H1 (cell line): ENCODE results near the gene DERL2. TPM values are rescaled to one million over a fixed set of nuclear protein-coding genes. Genes with fewer than 3 reads are reported as not detected.
A peak's percentile ranks its signal among the peaks of the same experiment; 100 is the strongest.

Source experiments
- CTCF ChIA-PET: fragments of 300-600 bp; sonication (Branson Sonifier 250); formaldehyde crosslinking; loops from one replicate; lab custom pipeline; 2021; ENCODE audit not compliant: partially characterized antibody; lab: Charles Lee
- POLR2A ChIA-PET: fragments of 300-600 bp; sonication (Branson Sonifier 250); formaldehyde crosslinking; loops from one replicate; lab custom pipeline; 2021; ENCODE audit warnings: inconsistent platforms; ENCODE audit not compliant: partially characterized antibody; lab: Charles Lee
- DNase-seq, 2 experiments: peaks; one replicate each; pipeline versions ENCODE4 v3.0.0 to v3.0.0-alpha.2; 2010 to 2022; ENCODE audit warnings: low spot score in 2 of 2, low read depth in 1 of 2, mixed read lengths in 1 of 2
- FAIRE-seq: peaks from 2 replicates; lab custom pipeline; 2011; peaks lifted over from hg19 to GRCh38; lab: Jason Lieb, UNC
- H2AFZ ChIP-seq: 2 replicates; pipeline ENCODE4 v1.8.1; 2012; ENCODE audit warnings: low read length, inconsistent platforms
- H2AK5ac ChIP-seq: 2 replicates; pipeline ENCODE4 v1.6.1; 2013; ENCODE audit warnings: low read depth, low read length
- H2BK120ac ChIP-seq: replicated peaks from 2 replicates; pipeline ENCODE3; 2013; ENCODE audit warnings: low read depth, low read length, inconsistent platforms
- H2BK12ac ChIP-seq: 2 replicates; pipeline ENCODE4 v1.6.1; 2013; ENCODE audit warnings: low read depth, low read length
- H2BK15ac ChIP-seq: 2 replicates; pipeline ENCODE4 v1.6.1; 2013; ENCODE audit warnings: low read length
- H2BK20ac ChIP-seq: 2 replicates; pipeline ENCODE4 v1.6.1; 2013; ENCODE audit warnings: low read length
- H2BK5ac ChIP-seq: 2 replicates; pipeline ENCODE4 v1.6.1; 2013; ENCODE audit warnings: low read depth, low read length
- H3K14ac ChIP-seq: 2 replicates; pipeline ENCODE4 v1.6.1; 2013; ENCODE audit warnings: inconsistent platforms; ENCODE audit not compliant: insufficient read length
- H3K18ac ChIP-seq: 2 replicates; pipeline ENCODE4 v1.6.1; 2013; ENCODE audit warnings: low read length; ENCODE audit errors: extremely low read depth
- H3K23ac ChIP-seq: 2 replicates; pipeline ENCODE4 v1.6.1; 2013; ENCODE audit warnings: inconsistent platforms; ENCODE audit not compliant: insufficient read length
- H3K23me2 ChIP-seq: 2 replicates; pipeline ENCODE4 v1.6.1; 2013; ENCODE audit warnings: low read depth, low read length
- H3K27ac ChIP-seq: 2 replicates; pipeline ENCODE4 v1.6.1; 2011; ENCODE audit warnings: low read depth, low read length, inconsistent platforms
- H3K27me3 ChIP-seq, 4 experiments: replicated peaks in 1 of 4; 1 replicate in 1 of 4; 2 replicates in 3 of 4; pipeline versions ENCODE4 v1.6.1 to v1.8.1; 2011 to 2013; ENCODE audit warnings: low read length in 3 of 4, mild to moderate bottlenecking in 3 of 4, inconsistent platforms in 2 of 4, mixed read lengths in 2 of 4, moderate library complexity in 1 of 4; ENCODE audit not compliant: control insufficient read depth in 3 of 4, insufficient read depth in 3 of 4; ENCODE audit errors: extremely low read depth in 1 of 4
- H3K36me3 ChIP-seq, 4 experiments: 2 replicates each; pipeline versions ENCODE4 v1.6.1 to v1.8.1; 2011 to 2013; ENCODE audit warnings: mild to moderate bottlenecking in 4 of 4, low read length in 3 of 4, moderate library complexity in 2 of 4, control low read depth in 1 of 4, inconsistent platforms in 1 of 4; ENCODE audit not compliant: insufficient read depth in 4 of 4, control insufficient read depth in 2 of 4
- H3K4ac ChIP-seq: replicated peaks from 2 replicates; pipeline ENCODE3; 2013; ENCODE audit warnings: low read length, low read depth, mixed read lengths, inconsistent platforms; ENCODE audit not compliant: insufficient read length
- H3K4me1 ChIP-seq, 4 experiments: replicated peaks in 1 of 4; 1 replicate in 1 of 4; 2 replicates in 3 of 4; pipeline versions ENCODE4 v1.6.1 to v1.8.1; 2011 to 2013; ENCODE audit warnings: low read length in 3 of 4, inconsistent platforms in 2 of 4, mixed read lengths in 1 of 4; ENCODE audit not compliant: insufficient read depth in 4 of 4, control insufficient read depth in 3 of 4
- H3K4me2 ChIP-seq, 2 experiments: 2 replicates each; pipeline versions ENCODE4 v1.6.1 to v1.8.1; 2011 to 2013; ENCODE audit warnings: low read depth in 2 of 2, low read length in 2 of 2, control low read depth in 1 of 2, inconsistent platforms in 1 of 2, mild to moderate bottlenecking in 1 of 2; ENCODE audit not compliant: insufficient read depth in 1 of 2
- H3K4me3 ChIP-seq, 4 experiments: fragments of 200-600, 300-600 bp in 1 of 4; sonication (generic), shearing (Covaris generic), sonication (Bioruptor Twin) in 1 of 4; 2 replicates each; pipeline versions ENCODE4 v1.5.1 to v1.8.1; 2011 to 2016; ENCODE audit warnings: low read length in 4 of 4, low read depth in 3 of 4, control low read depth in 2 of 4, inconsistent platforms in 2 of 4, mild to moderate bottlenecking in 2 of 4, mixed read lengths in 1 of 4, moderate library complexity in 1 of 4; ENCODE audit not compliant: insufficient read depth in 2 of 4; ENCODE audit errors: extremely low read depth in 1 of 4
- H3K56ac ChIP-seq: replicated peaks from 2 replicates; pipeline ENCODE3; 2013; ENCODE audit warnings: low read depth, mild to moderate bottlenecking, mixed read lengths, low read length, inconsistent platforms; ENCODE audit not compliant: insufficient read length
- H3K79me1 ChIP-seq: 2 replicates; pipeline ENCODE4 v1.6.1; 2013; ENCODE audit warnings: low read depth, low read length, control low read depth
- H3K79me2 ChIP-seq, 2 experiments: 2 replicates each; pipeline versions ENCODE4 v1.6.1 to v1.8.1; 2012 to 2013; ENCODE audit warnings: low read length in 2 of 2, mild to moderate bottlenecking in 2 of 2, inconsistent platforms in 1 of 2; ENCODE audit not compliant: insufficient read depth in 2 of 2, control insufficient read depth in 1 of 2
- H3K9ac ChIP-seq, 4 experiments: replicated peaks in 1 of 4; 1 replicate in 1 of 4; 2 replicates in 3 of 4; pipeline versions ENCODE4 v1.6.1 to v1.8.1; 2011 to 2013; ENCODE audit warnings: low read depth in 3 of 4, low read length in 3 of 4, control low read depth in 2 of 4, mild to moderate bottlenecking in 2 of 4, moderate library complexity in 2 of 4, inconsistent platforms in 1 of 4; ENCODE audit errors: extremely low read depth in 1 of 4
- H3K9me3 ChIP-seq, 2 experiments: 2 replicates each; pipeline versions ENCODE4 v1.6.1 to v1.8.1; 2012 to 2013; ENCODE audit warnings: mild to moderate bottlenecking in 2 of 2, moderate library complexity in 2 of 2, control low read depth in 1 of 2, inconsistent platforms in 1 of 2, low read depth in 1 of 2, low read length in 1 of 2, mixed read lengths in 1 of 2; ENCODE audit not compliant: insufficient read depth in 2 of 2
- H4K20me1 ChIP-seq, 2 experiments: replicated peaks in 1 of 2; 2 replicates each; pipeline versions ENCODE3 to v1.8.1; 2011 to 2013; ENCODE audit warnings: inconsistent platforms in 2 of 2, low read length in 2 of 2, mild to moderate bottlenecking in 1 of 2; ENCODE audit not compliant: insufficient read depth in 2 of 2, control insufficient read depth in 1 of 2
- H4K5ac ChIP-seq: 2 replicates; pipeline ENCODE4 v1.6.1; 2013; ENCODE audit warnings: low read length, low read depth, mixed read lengths, inconsistent platforms; ENCODE audit not compliant: insufficient read length
- H4K8ac ChIP-seq: 2 replicates; pipeline ENCODE4 v1.8.0; 2013; ENCODE audit warnings: mild to moderate bottlenecking, moderate library complexity, low read length, inconsistent platforms; ENCODE audit not compliant: insufficient read depth; ENCODE audit errors: extremely low read depth
- H4K91ac ChIP-seq: replicated peaks from 2 replicates; pipeline ENCODE3; 2013; ENCODE audit warnings: low read length, mixed read lengths, inconsistent platforms; ENCODE audit not compliant: insufficient read length
- CBX5 ChIP-seq: fragments of 300-800, 300-1000 bp; sonication (generic); IDR thresholded peaks from 2 replicates; pipeline ENCODE4 v1.7.1; 2016; ENCODE audit warnings: antibody characterized with exemption, low read length, low read depth
- CREB1 ChIP-seq: IDR thresholded peaks from 2 replicates; pipeline ENCODE4 v1.6.1; 2012; ENCODE audit warnings: inconsistent platforms
- KDM4A ChIP-seq: IDR thresholded peaks from one replicate; pipeline ENCODE4 v1.7.1; 2012; ENCODE audit warnings: low read depth, mild to moderate bottlenecking, moderate library complexity, low read length, inconsistent platforms; ENCODE audit not compliant: severe bottlenecking
- SP2 ChIP-seq: IDR thresholded peaks from 2 replicates; pipeline ENCODE4 v1.6.1; 2012; ENCODE audit warnings: mild to moderate bottlenecking, low read length, inconsistent platforms
- SP4 ChIP-seq: IDR thresholded peaks from 2 replicates; pipeline ENCODE4 v1.6.1; 2012; ENCODE audit warnings: low read length, inconsistent platforms
- SRF ChIP-seq: IDR thresholded peaks from 2 replicates; pipeline ENCODE4 v1.6.1; 2011; ENCODE audit warnings: mild to moderate bottlenecking, low read depth, low read length, moderate library complexity
- WGBS, 2 experiments: shearing (Covaris generic) in 1 of 2; methylation state at CpG; one replicate each; pipeline versions ENCODE4 v1.1.6 to v1.1.7; 2013 to 2015; ENCODE audit warnings: low lambda C conversion rate in 2 of 2, mixed read lengths in 2 of 2, inconsistent platforms in 1 of 2, low coverage in 1 of 2, missing lambda C conversion rate in 1 of 2; ENCODE audit not compliant: insufficient replicate concordance in 2 of 2, insufficient coverage in 1 of 2, insufficient read length in 1 of 2; ENCODE audit errors: extremely low coverage in 1 of 2, missing lambda C conversion rate in 1 of 2; 5-methylcytosine and 5-hydroxymethylcytosine counted together
- polyA plus RNA-seq, 7 experiments: library from polyadenylated mRNA; depleted of rRNA in 3 of 7; stranded (reverse) in 5 of 7; unstranded in 2 of 7; fragments of >200 nt in 5 of 7; fragments of 200-250 nt in 2 of 7; gene quantifications; 1 replicate in 5 of 7; 2 replicates in 1 of 7; 4 replicates in 1 of 7; pipeline versions ENCODE4 v1.2.1 to v1.2.3, GENCODE V29; 2011 to 2013; ENCODE audit warnings: missing spikeins in 2 of 7, mixed read lengths in 2 of 7
- total RNA-seq: library from RNA; stranded (reverse); fragmentation: NEBNext Ultra II Directional; extraction: Animal tissue kit (Norgen Biotek cat#: 25700); gene quantifications from 2 replicates; pipeline ENCODE4 v1.2.1, GENCODE V29; 2021

The DERL2 gene
- total and polyA plus RNA-seq, 2 of the 8 experiments (the other 6 are each of a cell fraction or from before 2014, with no cell fraction given), result 55.3 to 58.4 TPM

DNA sequence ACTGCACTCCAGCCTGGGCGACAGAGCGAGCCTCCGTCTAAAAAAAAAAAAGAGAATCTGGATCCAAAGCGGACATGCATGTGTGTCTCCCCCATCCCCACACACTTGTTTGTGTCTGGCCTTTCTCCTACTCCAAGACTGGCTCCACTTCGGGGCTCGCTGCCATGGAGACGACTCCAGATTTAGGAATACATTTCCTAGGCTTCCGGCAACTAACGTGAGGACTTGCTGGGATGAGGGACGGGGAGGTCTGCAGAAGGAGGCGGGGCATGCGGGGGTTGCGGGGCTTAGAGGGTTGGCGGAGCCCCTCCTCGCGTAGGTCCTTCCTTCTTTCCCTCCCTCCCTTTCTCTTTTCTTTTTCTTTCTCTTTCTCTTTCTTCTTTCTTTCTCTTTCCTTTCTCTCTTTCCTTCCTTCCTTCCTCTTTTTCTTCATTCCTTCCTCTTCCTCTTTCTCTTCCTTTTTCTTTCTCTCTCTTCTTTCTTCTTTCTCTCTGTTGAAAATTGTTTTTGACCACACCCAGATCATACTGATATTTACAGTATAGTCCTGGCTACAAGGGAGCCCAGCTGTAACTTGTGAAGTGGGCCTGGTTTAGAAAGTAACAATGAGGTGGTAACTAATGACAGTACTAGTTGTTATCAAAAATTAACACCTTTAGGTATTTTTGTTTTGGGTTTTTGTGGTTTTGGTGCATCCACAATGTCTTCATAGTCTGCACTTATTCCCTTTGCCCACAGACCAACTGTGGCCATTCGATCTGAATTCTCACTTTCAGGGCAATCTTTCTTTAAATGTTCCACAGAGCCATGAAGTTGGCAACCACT lies 25.6 kb upstream of the DERL2 start:
- Histone ChIP-seq H3K79me2 (no peaks in the 10 kb centered on the region), H4K20me1 (no peaks in the 10 kb centered on the region), H3K27ac (no peak overlapping the region), H2BK120ac (no peak overlapping the region), H3K18ac (no peak overlapping the region), H4K91ac (no peak overlapping the region), H2BK20ac (no peak overlapping the region), H3K4me2 (peak overlapping the region; percentile 19 to 36; a peak in 2 of 4 replicates), H3K36me3 (no peaks in the 10 kb centered on the region), H3K56ac (no peak overlapping the region), H3K9ac (no peak overlapping the region), H2AFZ (0 out of 2 replicates have a peak overlapping the region, but pooled peaks have one; percentile 35), H2AK5ac (no peak overlapping the region), H3K23me2 (no peaks in the 10 kb centered on the region), H2BK12ac (no peak overlapping the region), H2BK15ac (peak overlapping the region; percentile 29; the same call in 1 of the 2 replicates), H4K8ac (no peak overlapping the region), H3K27me3 (no peaks in the 10 kb centered on the region), H4K5ac (no peak overlapping the region), H3K79me1 (no peaks in the 10 kb centered on the region), H3K4ac (no peak overlapping the region), H3K9me3 (no peaks in the 10 kb centered on the region), H3K23ac (no peak overlapping the region), H3K14ac (no peak overlapping the region), H3K4me3 (peak overlapping the region in 1 of 4 experiments; percentile 38; a peak in 2 of 8 replicates), H3K4me1 (peaks cover 0 to 3% (median 0%) of the 10 kb centered on the region in 4 experiments; a peak in 1 of 7 replicates), H2BK5ac (no peak overlapping the region)
- DNase-seq, result peak in 1 of 2 experiments; percentile 71
- TF ChIP-seq SP4 (no peak), KDM4A (no peak), SRF (no peak), CBX5 (no peak), SP2 (no peak), CREB1 (no peak)
- POLR2A ChIA-PET, result no interaction called here
- no peak for FAIRE-seq
- CTCF ChIA-PET, result interaction anchor here (0.6 kb wide), 1 partner anchor 121 kb away, joined by 3 read pairs; no protein-coding TSS in a partner anchor
- WGBS, 2 experiments, result 49% methylated on average over 11 of the region's 17 CpGs; no CpG with 5 or more reads in 1 of the 2 experiments
